ENCODE measurements around the gene KMT5C. TPM values are rescaled to one million over a fixed set of nuclear protein-coding genes. Genes with fewer than 3 reads are reported as not detected.
"Not testable (repeated sequence)": the region's sequence is repeated elsewhere in the genome, so short reads cannot be mapped to it uniquely, and the experiment has no call there.

The KMT5C gene
- total RNA-seq, 4 donors from 2014 or later = 5.0 to 8.7 (median 8.1) TPM

DNA sequence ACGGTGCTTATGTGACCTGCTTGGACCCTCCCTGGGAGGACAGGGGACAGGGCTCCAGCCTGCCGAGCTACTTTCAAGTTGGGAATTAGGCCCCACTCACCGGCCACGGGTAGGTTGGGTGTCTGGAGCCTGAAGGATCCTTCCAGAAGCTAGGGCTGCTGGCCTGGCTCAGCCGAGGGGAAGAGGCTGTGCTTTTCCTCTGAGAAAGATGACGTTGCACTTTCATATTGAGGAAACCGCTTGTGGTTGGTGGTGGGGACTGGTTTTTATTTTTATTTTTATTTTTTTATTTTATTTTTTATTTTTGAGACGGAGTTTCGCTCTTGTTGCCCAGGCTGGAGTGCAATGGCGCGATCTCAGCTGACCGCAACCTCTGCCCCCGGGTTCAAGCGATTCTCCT lies 14.5 kb upstream of the KMT5C start, which contains the start of gene TMEM150B:
Gene TMEM150B, minus strand, starts transcription at position 170 of the 400 bp plus-strand sequence. CDS start 4,305 bp downstream, outside the sequence.
- TF ChIP-seq POLR2AphosphoS5 (IDR thresholded peaks at IDR 0.05) (no peak), CTCF (IDR thresholded peaks at IDR 0.05) (no peak), POLR2A (IDR thresholded peaks at IDR 0.05; ENCODE audit: low read depth) (no peak), EP300 (IDR thresholded peaks at IDR 0.05) (no peak)
- Histone ChIP-seq H3K4me1 (no peaks in the 10 kb centered on the region), H3K27me3 (peaks cover 0 to 24% (median 1%) of the 10 kb centered on the region in 4 donors), H3K36me3 (no peaks in the 10 kb centered on the region), H3K4me3 (no peak within 1 kb of the TSS), H3K9me3 (no peaks in the 10 kb centered on the region), H3K27ac (replicated peaks in 1 of 4) (peak within 1 kb of the TSS in 2 of 4 donors; percentile 11 to 43)
- 80% methylated on average over 13 of the region's 14 CpGs for WGBS
- no peak for DNase-seq (ENCODE audit: extremely low spot score)
- intact Hi-C loops (cut with DNase I) = no loop called here

DNA sequence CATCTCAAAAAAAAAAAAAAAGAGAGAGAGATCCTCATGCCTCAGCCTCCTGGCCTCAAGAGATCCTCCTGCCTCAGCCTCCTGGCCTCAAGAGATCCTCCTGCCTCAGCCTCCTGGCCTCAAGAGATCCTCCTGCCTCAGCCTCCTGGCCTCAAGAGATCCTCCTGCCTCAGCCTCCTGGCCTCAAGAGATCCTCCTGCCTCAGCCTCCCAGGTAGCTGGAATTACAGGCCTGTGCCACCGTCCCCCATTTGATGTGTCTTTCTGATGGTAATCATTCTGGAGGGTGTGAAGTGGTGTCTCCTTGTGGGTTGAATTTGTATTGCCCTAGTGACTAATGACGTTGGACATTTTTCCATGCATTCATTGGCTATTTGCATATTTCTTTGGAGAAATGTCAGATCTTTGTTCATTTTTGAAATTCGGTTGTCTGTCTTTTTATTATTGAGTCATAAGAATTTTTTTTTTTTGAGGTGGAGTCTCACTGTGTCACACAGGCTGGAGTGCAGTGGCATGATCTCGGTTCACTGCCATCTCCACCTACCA lies 10.8 kb upstream of the KMT5C start:
- intact Hi-C loops (cut with DNase I); H3K9me3 ChIP-seq; H3K36me3 ChIP-seq; H3K4me3 ChIP-seq; H3K4me1 ChIP-seq; DNase-seq (ENCODE audit: extremely low spot score); H3K27ac ChIP-seq (replicated peaks in 1 of 4): not testable (repeated sequence)
- WGBS = 86% methylated on average over 4 of the region's 4 CpGs
- H3K27me3 ChIP-seq = peaks cover 0 to 27% (median 0%) of the 10 kb centered on the region in 4 donors

DNA sequence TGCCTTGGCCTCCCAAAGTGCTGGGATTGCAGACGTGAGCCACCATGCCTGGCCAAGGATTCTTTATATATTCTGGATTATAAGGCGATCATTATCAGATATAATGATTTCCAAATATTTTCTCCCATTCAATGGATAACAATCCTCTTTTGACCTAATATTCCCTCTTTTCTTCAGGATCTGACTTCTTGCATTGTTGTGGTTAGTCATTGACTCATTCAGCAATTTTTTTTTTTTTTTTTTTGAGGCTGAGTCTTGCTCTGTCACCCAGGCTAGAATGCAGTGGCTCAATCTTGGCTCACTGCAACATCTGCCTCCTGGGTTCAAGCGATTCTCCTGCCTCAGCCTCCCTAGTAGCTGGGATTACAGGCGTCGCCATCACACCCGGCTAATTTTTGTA lies 9.9 kb upstream of the KMT5C start:
- H3K27me3 ChIP-seq = peaks cover 0 to 37% (median 0%) of the 10 kb centered on the region in 4 donors
- intact Hi-C loops (cut with DNase I); DNase-seq (ENCODE audit: extremely low spot score); H3K9me3 ChIP-seq; H3K4me1 ChIP-seq; H3K36me3 ChIP-seq; H3K4me3 ChIP-seq; H3K27ac ChIP-seq (replicated peaks in 1 of 4): not testable (repeated sequence)
- WGBS = 82% methylated on average over 6 of the region's 6 CpGs

DNA sequence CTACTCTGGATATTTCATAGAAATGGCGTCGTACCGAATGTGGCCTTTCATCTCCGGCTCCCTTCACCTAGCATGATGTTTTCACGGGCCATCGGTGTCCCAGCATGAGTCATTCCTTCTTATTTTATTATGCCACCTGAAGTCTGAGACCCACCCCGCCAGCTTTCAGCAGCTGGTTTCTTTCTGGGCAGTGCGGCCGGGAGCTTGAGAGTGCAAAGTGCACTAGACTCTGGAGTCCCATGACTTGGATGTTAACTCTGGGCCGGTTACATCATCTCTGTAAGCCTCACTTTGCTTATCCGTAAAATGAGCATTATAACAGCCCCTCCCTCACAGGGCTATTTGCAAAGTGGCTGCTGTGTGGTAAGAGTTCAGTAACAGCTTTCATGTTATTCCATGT lies 5.8 kb upstream of the KMT5C start:
- Histone ChIP-seq H3K36me3 (no peaks in the 10 kb centered on the region), H3K27me3 (peaks cover 0 to 43% (median 0%) of the 10 kb centered on the region in 4 donors), H3K9me3 (no peaks in the 10 kb centered on the region), H3K4me3 (no peak overlapping the region), H3K27ac (replicated peaks in 1 of 4) (no peak overlapping the region), H3K4me1 (peaks cover 3 to 8% (median 7%) of the 10 kb centered on the region in 4 donors)
- DNase-seq (ENCODE audit: extremely low spot score) = no peak
- TF ChIP-seq CTCF (IDR thresholded peaks at IDR 0.05) (no peak), POLR2AphosphoS5 (IDR thresholded peaks at IDR 0.05) (no peak), EP300 (IDR thresholded peaks at IDR 0.05) (no peak), POLR2A (IDR thresholded peaks at IDR 0.05; ENCODE audit: low read depth) (no peak)
- 75% methylated on average over 11 of the region's 11 CpGs for WGBS
- intact Hi-C loops (cut with DNase I) = no loop called here

DNA sequence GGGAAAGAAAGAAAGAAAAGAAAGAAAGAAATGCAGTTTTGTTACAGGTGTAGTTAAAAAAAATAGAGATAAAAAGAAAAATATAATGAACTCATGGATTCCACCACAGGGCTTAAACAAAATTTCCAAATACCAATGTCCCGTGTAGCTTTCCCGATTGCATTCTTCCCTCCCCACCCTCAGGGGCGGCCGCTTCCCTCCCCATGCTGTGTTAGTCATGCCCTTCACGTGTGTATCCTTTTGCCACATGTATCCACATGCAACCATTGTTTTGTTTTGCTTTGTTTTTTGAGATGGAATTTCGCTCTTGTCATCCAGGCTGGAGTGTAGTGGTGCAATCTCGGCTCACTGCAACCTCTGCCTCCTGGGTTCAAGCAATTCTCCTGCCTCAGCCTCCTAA lies 3.6 kb upstream of the KMT5C start:
- peaks cover 0 to 39% (median 0%) of the 10 kb centered on the region in 4 donors for H3K27me3 ChIP-seq
- no peak for DNase-seq (ENCODE audit: extremely low spot score)
- H3K36me3 ChIP-seq = no peaks in the 10 kb centered on the region
- TF ChIP-seq POLR2AphosphoS5 (IDR thresholded peaks at IDR 0.05) (no peak), EP300 (IDR thresholded peaks at IDR 0.05) (no peak), CTCF (IDR thresholded peaks at IDR 0.05) (no peak), POLR2A (IDR thresholded peaks at IDR 0.05; ENCODE audit: low read depth) (no peak)
- H3K27ac ChIP-seq (replicated peaks in 1 of 4) = no peak overlapping the region
- H3K9me3 ChIP-seq = no peaks in the 10 kb centered on the region
- 74% methylated on average over 7 of the region's 7 CpGs for WGBS
- H3K4me3 ChIP-seq = no peak overlapping the region
- intact Hi-C loops (cut with DNase I) = no loop called here
- peaks cover 12 to 21% (median 20%) of the 10 kb centered on the region in 4 donors for H3K4me1 ChIP-seq

All from esophagus muscularis mucosa (tissue), 4 donors.